ENCODE data around the gene N4BP2L1.
"Not testable (repeated sequence)": the region's sequence is repeated elsewhere in the genome, so short reads cannot be mapped to it uniquely, and the experiment has no call there.

The N4BP2L1 gene

DNA sequence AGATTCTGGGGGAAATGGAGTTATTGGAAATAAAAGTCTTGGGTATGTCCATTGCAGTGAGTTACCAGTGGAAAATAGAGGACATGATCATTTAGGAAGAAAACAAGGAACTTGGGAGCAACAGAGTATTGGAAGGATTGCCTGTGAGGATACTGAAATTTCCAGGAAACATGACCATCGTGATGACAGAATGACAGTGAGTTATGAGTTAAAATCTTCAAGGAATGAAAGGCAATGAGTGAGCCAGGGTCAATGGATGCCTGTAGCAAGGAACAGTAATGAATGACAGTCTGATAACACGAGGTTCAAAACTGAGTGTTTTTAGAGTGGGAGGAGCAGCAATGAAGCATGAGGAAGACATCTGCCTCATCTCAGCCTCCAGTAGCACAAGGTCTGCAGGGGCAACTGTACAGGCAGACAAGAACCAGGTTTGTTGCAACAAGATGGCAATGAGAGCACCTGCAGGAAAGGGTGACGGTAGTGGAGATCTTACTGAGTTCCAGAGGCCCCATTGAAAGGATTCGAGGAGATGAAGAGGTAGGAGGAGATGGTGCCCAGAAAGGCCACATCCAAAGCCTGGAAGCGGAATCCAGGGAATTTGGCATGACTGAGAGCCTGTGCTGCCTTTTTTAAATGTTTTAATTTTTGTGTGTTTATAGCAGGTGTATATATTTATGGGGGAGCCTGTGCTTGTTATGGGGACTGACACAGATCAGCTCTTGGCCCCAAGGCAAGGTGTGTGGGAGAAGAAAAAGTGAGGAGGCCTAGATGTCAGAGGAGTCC, 43.9 kb downstream of the N4BP2L1 start:
- no peak for DNase-seq (ENCODE audit: low read depth)
- no peak overlapping the region for H3K4me3 ChIP-seq (ENCODE audit: control insufficient read depth, low read depth, low read length)
- no peak for TF ChIP-seq CTCF (conservative IDR thresholded peaks at IDR 0.05; ENCODE audit: control insufficient read depth, insufficient read depth, low read depth, low read length)

DNA sequence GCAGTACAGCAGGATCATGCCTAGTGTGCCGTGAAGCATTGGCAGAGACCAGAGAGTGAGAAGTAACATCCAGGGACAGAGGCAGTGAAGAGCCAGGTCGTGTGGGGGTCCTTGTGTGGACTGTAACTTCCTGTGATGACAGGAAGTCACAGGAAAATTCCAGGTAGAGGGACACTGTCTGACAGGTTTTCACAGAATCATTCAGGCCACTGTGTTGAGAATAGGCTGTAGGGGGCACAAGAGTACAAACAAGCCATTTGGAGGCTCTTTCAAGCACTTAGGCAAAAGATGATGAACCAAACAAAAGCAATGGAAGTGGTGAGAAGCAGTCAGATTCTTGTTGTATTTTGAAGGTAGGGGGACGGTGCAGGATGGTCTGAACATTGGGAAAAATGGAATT, 46.4 kb downstream of the N4BP2L1 start:
- peak; percentile 53 for TF ChIP-seq CTCF (conservative IDR thresholded peaks at IDR 0.05; ENCODE audit: control insufficient read depth, insufficient read depth, low read depth, low read length)
- H3K4me3 ChIP-seq (ENCODE audit: control insufficient read depth, low read depth, low read length): no peak overlapping the region
- DNase-seq (ENCODE audit: low read depth): peak; percentile 39

DNA sequence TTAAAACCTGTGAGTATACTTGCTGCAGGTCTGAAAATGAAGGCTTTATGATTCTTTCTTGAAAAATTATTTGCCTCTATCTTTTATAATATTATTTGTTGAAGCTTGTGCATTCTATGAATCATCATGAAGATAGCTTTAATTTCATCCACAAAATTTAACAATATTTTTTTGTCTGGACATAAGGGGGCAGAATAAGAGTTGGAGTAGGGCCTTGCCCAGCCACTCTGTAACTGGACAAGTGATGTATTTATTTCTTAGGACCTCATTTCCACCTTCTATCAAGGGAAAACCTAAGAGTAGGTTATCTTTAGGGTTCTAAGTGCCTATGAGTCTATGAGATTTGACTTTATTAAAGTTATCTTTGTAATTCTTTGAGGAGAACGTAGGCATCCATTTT, 49.9 kb downstream of the N4BP2L1 start:
- TF ChIP-seq CTCF (conservative IDR thresholded peaks at IDR 0.05; ENCODE audit: control insufficient read depth, insufficient read depth, low read depth, low read length): no peak
- DNase-seq (ENCODE audit: low read depth): peak; percentile 6
- no peak overlapping the region for H3K4me3 ChIP-seq (ENCODE audit: control insufficient read depth, low read depth, low read length)

- no peak for TF ChIP-seq CTCF (conservative IDR thresholded peaks at IDR 0.05; ENCODE audit: control insufficient read depth, insufficient read depth, low read depth, low read length)
- H3K4me3 ChIP-seq (ENCODE audit: control insufficient read depth, low read depth, low read length): no peak overlapping the region
Observed at GRCh38 chr13:32376642-32377415, 51.1 kb downstream of the N4BP2L1 start.

DNA sequence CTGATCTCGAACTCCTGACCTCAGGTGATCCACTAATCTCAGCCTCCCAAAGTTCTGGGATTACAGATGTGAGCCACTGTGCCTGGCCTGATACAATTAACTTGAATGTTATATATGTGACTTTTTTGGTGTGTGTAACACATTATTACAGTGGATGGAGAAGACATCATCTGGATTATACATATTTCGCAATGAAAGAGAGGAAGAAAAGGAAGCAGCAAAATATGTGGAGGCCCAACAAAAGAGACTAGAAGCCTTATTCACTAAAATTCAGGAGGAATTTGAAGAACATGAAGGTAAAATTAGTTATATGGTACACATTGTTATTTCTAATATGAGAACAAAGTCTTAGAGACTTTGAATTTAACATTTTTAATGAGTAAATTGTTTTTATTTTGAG, 57.1 kb downstream of the N4BP2L1 start:
- DNase-seq (ENCODE audit: low read depth): no peak
- H3K4me3 ChIP-seq (ENCODE audit: control insufficient read depth, low read depth, low read length): no peak overlapping the region
- no peak for TF ChIP-seq CTCF (conservative IDR thresholded peaks at IDR 0.05; ENCODE audit: control insufficient read depth, insufficient read depth, low read depth, low read length)

More at GRCh38 chr13:32376642-32377415, 51.1 kb downstream of the N4BP2L1 start:
- DNase-seq (ENCODE audit: low read depth): no peak

- no peak for TF ChIP-seq CTCF (conservative IDR thresholded peaks at IDR 0.05; ENCODE audit: control insufficient read depth, insufficient read depth, low read depth, low read length)
- H3K4me3 ChIP-seq (ENCODE audit: control insufficient read depth, low read depth, low read length): no peak overlapping the region
- DNase-seq (ENCODE audit: low read depth): no peak
Observed at GRCh38 chr13:32362574-32362973, 65.4 kb downstream of the N4BP2L1 start.

GRCh38 chr13:32355935-32356334, 72.0 kb downstream of the N4BP2L1 start:
- H3K4me3 ChIP-seq (ENCODE audit: control insufficient read depth, low read depth, low read length); DNase-seq (ENCODE audit: low read depth): not testable (repeated sequence)

All from fibroblast of mammary gland (primary cell).